ENCODE results near the gene PIGBOS1. TPM values are rescaled to one million over a fixed set of nuclear protein-coding genes. Genes with fewer than 3 reads are reported as not detected.

PIGBOS1 gene
- total and polyA plus RNA-seq, 9 of the 15 experiments (the other 6 are each of a cell fraction or from before 2014, with no cell fraction given): 25.2 to 76.2 (median 46.0) TPM

- TF ChIP-seq SRSF3 (IDR thresholded peaks at IDR 0.05; ENCODE audit: insufficient read depth, low read length): 0 out of 2 replicates have a peak, but pooled peaks have one; percentile 30
- no peak for TF ChIP-seq TRIM24 (IDR thresholded peaks at IDR 0.05)
- TF ChIP-seq SMAD4 (CRISPR knock-in tag; conservative IDR thresholded peaks at IDR 0.05): no peak
- 0 out of 2 replicates have a peak, but pooled peaks have one; percentile 7 for TF ChIP-seq FOSL1 (tag; conservative IDR thresholded peaks at IDR 0.05)
Measured at GRCh38 chr15:55289011-55289745, 29.7 kb downstream of the PIGBOS1 start (continued).

GRCh38 chr15:55288006-55288717 is 30.8 kb downstream of the PIGBOS1 start:
- H3K9ac ChIP-seq (ENCODE audit: insufficient read depth in 1 of 2, low read depth in 2 of 2, low read length in 2 of 2): peak overlapping the region; percentile 70 to 82
- peaks cover 19 to 45% of the 10 kb centered on the region in 2 experiments for H3K4me1 ChIP-seq (replicated peaks in 1 of 2; ENCODE audit: control insufficient read depth in 2 of 2, insufficient read depth in 2 of 2, low read length in 2 of 2)
- ChIA-PET POLR2A (interaction anchor here (0.7 to 1.7 kb wide), 3 partner anchors 10 to 120 kb away, joined by 3 to 4 read pairs (median 3); partner anchors contain the start of genes CCPG1 and PIERCE2), CTCF (ENCODE audit: low intra/inter-chr PET ratio) (interaction anchor here (3.3 kb wide), 1 partner anchor 70 kb away, joined by 36 read pairs; no protein-coding TSS in a partner anchor)
- peak overlapping the region; percentile 94 for H3K27ac ChIP-seq (ENCODE audit: extremely low read depth, low read depth, low read length)
- H3K9me3 ChIP-seq (replicated peaks; ENCODE audit: control insufficient read depth, insufficient read depth, low read depth, low read length): no peaks in the 10 kb centered on the region
- in situ Hi-C loops (cut with MboI): loop anchor here (5.0 kb wide), 1 partner anchor 71 kb away; no protein-coding TSS in a partner anchor
- peaks cover 24% of the 10 kb centered on the region for H3K36me3 ChIP-seq (ENCODE audit: control insufficient read depth, insufficient read depth, low read length)
- DNase-seq (ENCODE audit: extremely low read depth in 1 of 4, low spot score in 3 of 4) (no peak), FAIRE-seq (no peak), ATAC-seq (no peak)
- H3K9me1 ChIP-seq (ENCODE audit: control insufficient read depth, insufficient read depth, low read length): no peaks in the 10 kb centered on the region
- TSS peak; percentile 30 for BruUV-seq (replicated peaks)
- H3K27me3 ChIP-seq (ENCODE audit: control insufficient read depth in 2 of 2, insufficient read depth in 2 of 2, low read length in 2 of 2): no peaks in the 10 kb centered on the region
- peaks cover 68% of the 10 kb centered on the region for H3K79me2 ChIP-seq (ENCODE audit: control insufficient read depth, insufficient read depth, low read length)
- peak overlapping the region; percentile 85 for H3K4me2 ChIP-seq (ENCODE audit: insufficient read depth, low read length)
- whole genome bisulfite sequencing (ENCODE audit: insufficient coverage, low coverage, missing lambda C conversion rate): 7% methylated on average over 8 of the region's 8 CpGs
- peak overlapping the region; percentile 88 for H3K4me3 ChIP-seq
- H2AFZ ChIP-seq (ENCODE audit: low read depth, low read length): peak overlapping the region; percentile 98; the same call in 1 of the 2 replicates
- intact Hi-C loops (cut with micrococcal nuclease): loop anchor here (2.0 to 5.0 kb wide), 2 partner anchors 91 to 117 kb away; partner anchors contain the start of gene RSL24D1
- peaks cover 3% of the 10 kb centered on the region; the same call in 1 of the 2 replicates for H4K20me1 ChIP-seq (replicated peaks; ENCODE audit: control insufficient read depth, insufficient read depth, low read length)
- no peak for TF ChIP-seq SP1 (CRISPR knock-in tag; IDR thresholded peaks at IDR 0.05)
- no peak; the same call in 1 of the 2 replicates for TF ChIP-seq EP400 (IDR thresholded peaks at IDR 0.05)
- TF ChIP-seq NR3C1 (CRISPR knock-in tag; IDR thresholded peaks at IDR 0.05): no peak
- no peak for TF ChIP-seq JUNB (CRISPR knock-in tag; conservative IDR thresholded peaks at IDR 0.05)
- TF ChIP-seq ZNF512 (tag; IDR thresholded peaks at IDR 0.05): peak; percentile 74
- no peak; a peak in 1 of 6 replicates for TF ChIP-seq ZBTB11 (CRISPR knock-in tag; IDR thresholded peaks at IDR 0.05)
- TF ChIP-seq HDGF (IDR thresholded peaks at IDR 0.05): no peak
- TF ChIP-seq TSC22D4 (tag; IDR thresholded peaks at IDR 0.05): no peak
- no peak for TF ChIP-seq GABPB1 (CRISPR knock-in tag; IDR thresholded peaks at IDR 0.05)
- no peak for TF ChIP-seq NR2F6 (CRISPR knock-in tag; IDR thresholded peaks at IDR 0.05)
